ENCODE results near the gene BORCS5.
"Not testable (repeated sequence)": the region's sequence is repeated elsewhere in the genome, so short reads cannot be mapped to it uniquely, and the experiment has no call there.

The BORCS5 gene

DNA sequence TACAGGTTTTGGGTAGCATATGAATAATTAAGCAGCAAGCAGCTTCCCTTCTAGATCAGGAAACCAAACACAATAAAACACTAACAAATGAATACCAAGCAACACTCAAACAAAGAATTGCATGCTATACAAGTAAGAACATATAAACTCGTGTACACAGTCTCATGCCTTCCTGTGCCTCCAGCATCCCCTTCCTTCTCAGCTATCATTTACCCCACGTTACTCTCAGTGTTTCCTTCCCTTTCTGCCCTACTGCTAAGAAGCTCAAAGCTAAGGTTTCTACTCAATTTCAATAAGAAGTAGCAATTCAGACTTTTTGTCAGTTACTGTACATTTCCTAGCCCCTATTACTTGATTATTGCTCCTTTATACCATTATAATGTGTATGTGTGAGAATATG is 124.8 kb downstream of the BORCS5 start:
- no peak for DNase-seq

DNA sequence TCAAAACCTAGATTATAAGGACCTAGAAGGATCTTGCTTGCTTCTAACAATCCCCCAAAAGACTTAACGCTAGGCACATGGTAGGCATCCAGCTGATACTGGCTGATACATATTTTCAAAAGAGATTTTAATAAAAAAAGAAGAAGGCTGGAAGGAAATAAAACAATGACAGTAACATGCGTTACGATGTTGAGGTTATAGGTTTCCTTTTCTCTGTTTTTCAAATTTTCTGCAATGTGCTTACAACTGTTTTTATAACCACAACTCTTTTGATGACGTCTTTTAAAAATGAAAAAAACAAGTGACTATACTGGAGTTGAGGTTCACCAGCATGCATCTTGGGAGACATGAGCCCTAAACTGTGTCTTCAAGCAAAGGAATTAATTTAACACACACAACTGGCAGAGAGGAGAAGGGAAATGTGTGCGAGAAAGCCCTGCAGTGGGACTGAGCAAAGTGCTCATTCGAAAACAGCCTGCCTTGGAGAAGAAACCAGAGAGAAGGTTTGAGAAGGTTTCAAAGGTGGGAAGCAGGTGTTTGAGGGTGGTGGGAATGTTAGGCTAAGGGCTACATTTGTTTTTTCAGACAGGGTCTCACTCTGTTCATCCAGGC is 125.4 kb downstream of the BORCS5 start:
- DNase-seq = no peak

- no peak for DNase-seq
Measured at GRCh38 chr12:12482959-12483358, 126.1 kb downstream of the BORCS5 start.

- no peak for DNase-seq
Measured at GRCh38 chr12:12483438-12483837, 126.6 kb downstream of the BORCS5 start.

DNA sequence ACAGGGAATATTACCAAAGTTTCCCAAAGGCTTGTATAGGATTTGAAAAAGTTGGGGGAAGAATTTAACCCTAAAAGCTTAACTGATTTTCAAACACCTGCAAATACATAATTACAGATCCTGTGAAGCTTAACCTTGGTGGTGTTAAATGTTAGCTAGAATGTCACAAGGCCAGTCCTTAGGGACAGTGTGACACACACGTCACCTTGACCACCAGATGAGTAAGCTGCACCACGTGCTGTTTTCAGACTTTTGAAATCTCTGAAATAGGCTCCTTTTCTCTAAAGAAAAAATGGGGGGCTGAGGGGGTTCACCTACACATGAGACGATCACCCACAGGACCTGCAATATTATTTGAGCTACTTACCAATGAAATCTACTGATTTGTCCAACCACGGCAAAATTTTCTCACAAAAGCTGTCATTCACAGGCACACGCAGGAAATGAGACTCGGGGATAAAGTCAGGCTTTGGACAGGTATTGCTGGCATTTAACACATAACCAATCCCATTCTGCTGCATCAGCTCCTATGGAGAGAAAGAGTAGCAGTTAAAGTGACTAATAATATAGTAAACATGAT is 129.9 kb downstream of the BORCS5 start:
- DNase-seq = no peak

GRCh38 chr12:12487490-12487889 is 130.6 kb downstream of the BORCS5 start:
- DNase-seq = no peak

- peak in 15 of 58 donors; percentile 6 to 74 (median 19) for DNase-seq
Measured at GRCh38 chr12:12488296-12488695, 131.4 kb downstream of the BORCS5 start.

DNA sequence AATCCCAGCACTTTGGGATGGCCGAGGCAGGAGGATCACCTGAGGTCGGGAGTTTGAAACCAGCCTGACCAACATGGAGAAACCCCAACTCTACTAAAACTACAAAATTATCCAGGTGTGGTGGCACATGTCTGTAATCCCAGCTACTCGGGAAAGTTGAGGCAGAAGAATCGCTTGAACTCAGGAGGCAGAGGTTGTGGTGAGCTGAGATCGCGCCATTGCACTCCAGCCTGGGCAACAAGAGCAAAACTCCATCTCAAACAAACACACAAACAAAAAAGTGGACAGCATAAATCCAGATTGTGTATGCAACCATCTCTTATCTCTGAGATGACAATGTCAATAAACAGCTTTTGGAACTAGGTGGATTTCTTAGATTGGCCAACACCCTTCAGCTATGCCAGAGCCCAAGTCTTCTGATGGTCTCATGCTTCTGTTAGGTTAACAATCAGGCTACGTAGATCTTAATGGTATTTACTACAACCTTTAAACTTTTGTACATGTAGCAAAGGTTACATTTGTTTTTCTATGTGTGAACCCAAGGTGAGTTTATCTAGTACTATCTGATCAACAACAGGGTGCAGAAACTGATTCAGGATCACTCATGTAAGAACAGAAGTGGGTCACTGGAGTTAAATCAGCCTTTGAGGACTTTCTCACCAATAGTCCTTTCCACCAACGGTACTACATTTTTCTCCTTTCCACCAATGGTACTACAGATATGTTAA is 132.1 kb downstream of the BORCS5 start:
- no peak for DNase-seq

GRCh38 chr12:12491606-12492005 is 134.7 kb downstream of the BORCS5 start:
- DNase-seq = no peak

DNA sequence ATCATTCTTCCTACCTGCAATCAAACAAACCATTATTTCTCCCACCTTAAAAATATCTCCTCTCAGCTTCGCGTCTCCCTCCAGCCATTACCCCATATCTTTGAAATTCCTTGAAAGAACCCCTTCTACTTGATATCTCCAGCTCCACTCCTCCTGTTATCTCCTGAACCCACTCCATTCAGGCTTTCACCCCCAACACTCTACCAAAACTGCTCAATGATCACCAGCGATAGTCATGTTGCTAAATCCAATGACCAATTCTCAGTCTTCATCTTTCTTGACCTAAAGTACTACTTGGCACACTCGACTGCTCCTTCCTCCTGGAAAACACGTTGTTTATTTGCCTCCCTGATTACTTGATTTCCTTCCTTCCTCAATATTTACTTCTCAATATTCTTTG is 135.7 kb downstream of the BORCS5 start:
- DNase-seq = no peak

DNA sequence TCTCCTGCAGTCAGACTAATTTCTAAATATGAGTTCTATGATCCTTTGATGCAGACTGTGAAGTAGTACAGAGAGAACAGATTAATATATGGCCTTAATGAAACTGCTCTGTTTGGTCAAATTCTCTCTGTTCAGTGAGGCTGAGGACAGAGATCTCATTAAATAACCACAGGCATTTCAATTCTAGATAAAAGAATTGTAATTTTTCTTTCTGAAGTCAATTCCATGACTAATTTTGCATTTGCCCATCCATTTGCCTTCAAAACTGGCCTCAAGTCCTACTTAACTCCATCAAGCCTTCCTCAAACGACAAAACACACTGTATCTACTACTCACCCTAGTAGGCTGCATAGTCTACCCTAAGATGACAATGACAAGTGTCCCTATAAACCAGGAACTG is 138.7 kb downstream of the BORCS5 start:
- DNase-seq = no peak

DNA sequence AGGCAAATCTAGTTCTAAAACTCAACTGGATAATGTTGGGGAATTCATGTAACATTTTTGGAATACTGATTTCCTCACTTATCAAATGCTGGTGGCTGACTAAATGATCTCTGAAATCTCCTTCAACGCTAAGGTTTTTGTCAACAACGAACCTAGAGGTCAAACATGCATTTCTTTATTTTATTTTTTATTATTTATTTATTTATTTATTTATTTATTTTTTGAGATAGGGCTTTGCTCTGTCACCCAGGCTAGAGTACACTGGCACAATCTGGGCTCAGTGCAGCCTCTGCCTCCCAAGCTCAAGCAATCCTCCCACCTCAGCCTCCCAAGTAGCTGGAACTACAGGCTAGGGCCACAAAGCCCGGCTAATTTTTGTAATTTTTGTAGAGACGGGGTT is 141.3 kb downstream of the BORCS5 start:
- DNase-seq = no peak

- DNase-seq = no peak
Measured at GRCh38 chr12:12499909-12500604, 143.2 kb downstream of the BORCS5 start.

DNA sequence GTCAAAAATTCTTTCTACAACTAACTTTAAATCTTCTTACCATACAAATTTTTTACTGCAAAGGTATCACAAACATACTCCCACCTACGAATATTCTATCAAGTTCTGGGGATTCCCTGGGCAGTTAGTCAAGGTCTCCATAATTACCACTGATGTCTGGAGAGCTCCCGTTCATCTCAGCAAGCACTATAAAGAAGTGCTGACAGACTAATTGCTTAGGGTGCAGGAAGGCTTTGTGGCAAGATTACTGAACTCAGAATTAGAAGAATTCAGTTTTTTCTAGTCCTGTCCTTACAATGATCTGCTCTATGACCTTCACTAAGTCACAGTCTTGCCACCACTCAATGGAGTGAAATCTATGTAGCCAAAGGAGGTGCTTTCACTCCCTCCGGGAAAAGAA is 144.2 kb downstream of the BORCS5 start:
- DNase-seq = no peak

DNA sequence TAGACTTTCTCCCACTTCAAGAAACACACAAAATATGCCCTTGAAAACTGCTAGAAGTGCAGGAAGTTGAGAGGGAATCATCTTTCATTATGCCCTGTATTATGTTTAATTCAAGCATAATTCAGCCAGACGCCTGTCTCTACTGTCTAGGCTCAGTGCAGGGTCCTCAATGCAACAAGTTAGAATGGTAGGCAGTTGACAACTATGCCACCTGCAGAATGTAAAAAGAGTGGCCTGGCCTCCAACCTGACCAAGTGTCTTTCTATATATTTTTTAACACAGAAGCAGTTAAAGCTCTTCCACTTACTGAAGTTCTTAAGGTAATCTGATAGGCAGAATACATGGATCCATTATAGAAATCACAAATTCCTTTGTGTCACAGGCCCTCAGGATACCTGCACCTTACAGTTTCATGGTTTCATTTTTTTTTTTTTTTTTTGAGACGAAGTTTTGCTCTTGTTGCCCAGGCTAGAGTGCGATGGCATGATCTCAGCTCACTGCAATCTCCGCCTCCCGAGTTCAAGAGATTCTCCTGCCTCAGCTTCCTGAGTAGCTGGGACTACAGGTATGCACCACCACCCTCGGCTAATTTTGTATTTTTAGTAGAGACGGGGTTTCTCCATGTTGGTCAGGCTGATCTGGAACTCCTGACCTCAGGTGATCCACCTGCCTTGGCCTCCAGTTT is 145.4 kb downstream of the BORCS5 start:
- DNase-seq = not testable (repeated sequence)

DNA sequence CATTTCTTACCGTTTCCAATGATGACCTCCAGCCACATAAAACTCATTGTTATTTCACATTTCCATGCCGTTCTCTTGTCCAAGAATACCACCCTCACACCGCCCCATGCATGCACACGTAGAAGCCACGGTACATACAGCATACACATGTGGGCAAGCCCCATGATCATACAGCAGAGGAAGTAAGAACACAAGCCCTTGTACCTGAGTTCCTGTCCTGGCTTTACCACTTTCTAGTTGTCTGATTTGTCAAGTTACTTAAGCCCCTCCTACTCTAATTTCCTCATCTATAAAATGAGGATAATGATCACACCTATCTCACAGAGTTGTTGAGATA is 145.9 kb downstream of the BORCS5 start:
- DNase-seq = no peak

GRCh38 chr12:12503384-12504078 is 146.7 kb downstream of the BORCS5 start:
- DNase-seq = no peak

DNA sequence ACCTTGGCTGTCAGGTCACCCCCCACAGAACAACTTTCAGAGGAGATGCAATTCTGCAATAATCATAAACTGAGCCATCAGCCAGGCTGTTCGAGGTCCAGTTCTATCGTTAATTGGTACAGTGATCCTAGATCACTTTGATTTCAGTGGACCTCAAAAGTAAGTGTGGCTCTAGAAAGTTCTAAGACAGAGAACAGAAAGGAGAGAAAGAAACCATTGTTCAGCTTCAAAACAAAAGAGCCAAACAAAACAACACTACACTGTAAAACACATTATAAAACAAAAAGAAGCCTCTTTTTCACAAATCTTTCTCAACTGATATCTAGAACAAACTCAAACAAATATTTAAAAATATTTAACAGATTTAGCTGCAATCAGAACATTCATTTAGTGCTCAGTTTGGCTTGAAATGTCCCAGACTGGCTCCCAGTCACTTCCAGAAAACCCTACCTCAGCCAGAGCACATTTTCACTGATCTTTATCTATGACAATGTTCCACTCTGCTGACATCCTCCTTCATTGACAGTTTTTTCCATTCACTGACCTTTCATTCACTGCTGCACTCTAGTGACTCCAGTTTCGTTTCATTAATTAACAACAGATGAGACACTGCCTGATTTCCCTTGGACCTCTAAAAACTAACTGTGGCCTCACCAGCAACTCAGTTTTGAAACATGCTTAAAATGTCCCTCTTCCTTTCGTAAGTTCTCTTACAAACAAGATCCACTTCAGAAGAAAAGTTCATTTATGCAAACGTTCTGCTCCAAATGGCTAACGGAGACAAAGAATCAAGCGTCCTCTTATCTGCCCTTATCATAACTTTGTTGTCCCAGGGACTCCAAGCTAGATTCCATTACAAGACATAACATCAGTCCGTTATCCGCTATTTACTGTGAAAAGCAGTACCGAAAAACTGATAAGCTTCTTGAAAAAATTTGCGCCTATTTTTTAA is 148.9 kb downstream of the BORCS5 start:
- DNase-seq = peak in 2 of 58 donors; percentile 20 to 45

GRCh38 chr12:12506496-12506890 is 149.6 kb downstream of the BORCS5 start:
- peak in 2 of 58 donors; percentile 7 to 22 for DNase-seq

GRCh38 chr12:12507121-12507520 is 150.2 kb downstream of the BORCS5 start:
- no peak for DNase-seq

Measured in anterior cingulate cortex (tissue), 58 donors.